GM10847 (cell line): ENCODE results near the gene WNT9A.

ENCODE experiments used
- POLR2A ChIP-seq: IDR thresholded peaks from 2 replicates; pipeline ENCODE4 v1.6.1; 2011; ENCODE audit not compliant: insufficient read length; ENCODE audit errors: extremely low read depth

Gene WNT9A

GRCh38 chr1:227947676-227948492 lies at the start of gene WNT9A:
Gene WNT9A, minus strand, starts transcription at chr1:227947932. Its CDS starts 45 bp downstream, at chr1:227947887.
- no peak for TF ChIP-seq POLR2A

GRCh38 chr1:227996187-227996950 lies 48.6 kb upstream of the WNT9A start:
- no peak for TF ChIP-seq POLR2A

- TF ChIP-seq POLR2A = no peak
Observed at GRCh38 chr1:227994632-227995300, 47.0 kb upstream of the WNT9A start.

- no peak for TF ChIP-seq POLR2A
Observed at GRCh38 chr1:227987181-227987580, 39.4 kb upstream of the WNT9A start.

- TF ChIP-seq POLR2A = no peak
Observed at GRCh38 chr1:227961651-227962466, 14.1 kb upstream of the WNT9A start.

- TF ChIP-seq POLR2A = no peak
Observed at GRCh38 chr1:227959325-227959860, 11.7 kb upstream of the WNT9A start.

- no peak for TF ChIP-seq POLR2A
Observed at GRCh38 chr1:227958617-227959324, 11.0 kb upstream of the WNT9A start.

- no peak for TF ChIP-seq POLR2A
Observed at GRCh38 chr1:227955808-227956207, 8.1 kb upstream of the WNT9A start.

- TF ChIP-seq POLR2A = no peak
Observed at GRCh38 chr1:227954163-227954850, 6.6 kb upstream of the WNT9A start.

GRCh38 chr1:227953022-227953412 lies 5.3 kb upstream of the WNT9A start:
- no peak for TF ChIP-seq POLR2A

GRCh38 chr1:227952374-227953021 lies 4.8 kb upstream of the WNT9A start:
- no peak for TF ChIP-seq POLR2A

- no peak for TF ChIP-seq POLR2A
Observed at GRCh38 chr1:227951624-227952373, 4.1 kb upstream of the WNT9A start.
